ENCODE results near the gene FASTKD1.

FASTKD1 gene

DNA sequence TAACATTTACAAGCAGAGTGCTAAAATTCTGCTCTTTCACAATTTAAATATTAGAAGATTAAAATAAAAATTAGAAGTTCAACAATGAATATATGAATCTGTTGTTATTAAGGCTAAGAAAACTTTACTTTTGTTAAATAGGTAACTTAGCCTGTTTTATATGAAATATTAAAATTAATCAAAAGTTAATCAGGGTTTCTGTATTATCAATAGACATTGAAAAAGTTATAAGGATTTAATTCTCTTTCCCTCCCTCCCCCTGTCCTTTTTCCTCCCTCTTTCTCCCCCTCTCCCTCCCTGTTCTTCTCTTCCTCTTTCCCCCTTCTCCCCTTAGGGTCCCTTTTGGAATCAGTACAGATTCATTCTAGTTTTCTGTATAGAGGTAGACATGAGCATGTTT lies 82.3 kb downstream of the FASTKD1 start:
- TF ChIP-seq, protein P1, sequence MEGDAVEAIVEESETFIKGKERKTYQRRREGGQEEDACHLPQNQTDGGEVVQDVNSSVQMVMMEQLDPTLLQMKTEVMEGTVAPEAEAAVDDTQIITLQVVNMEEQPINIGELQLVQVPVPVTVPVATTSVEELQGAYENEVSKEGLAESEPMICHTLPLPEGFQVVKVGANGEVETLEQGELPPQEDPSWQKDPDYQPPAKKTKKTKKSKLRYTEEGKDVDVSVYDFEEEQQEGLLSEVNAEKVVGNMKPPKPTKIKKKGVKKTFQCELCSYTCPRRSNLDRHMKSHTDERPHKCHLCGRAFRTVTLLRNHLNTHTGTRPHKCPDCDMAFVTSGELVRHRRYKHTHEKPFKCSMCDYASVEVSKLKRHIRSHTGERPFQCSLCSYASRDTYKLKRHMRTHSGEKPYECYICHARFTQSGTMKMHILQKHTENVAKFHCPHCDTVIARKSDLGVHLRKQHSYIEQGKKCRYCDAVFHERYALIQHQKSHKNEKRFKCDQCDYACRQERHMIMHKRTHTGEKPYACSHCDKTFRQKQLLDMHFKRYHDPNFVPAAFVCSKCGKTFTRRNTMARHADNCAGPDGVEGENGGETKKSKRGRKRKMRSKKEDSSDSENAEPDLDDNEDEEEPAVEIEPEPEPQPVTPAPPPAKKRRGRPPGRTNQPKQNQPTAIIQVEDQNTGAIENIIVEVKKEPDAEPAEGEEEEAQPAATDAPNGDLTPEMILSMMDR (conservative IDR thresholded peaks at IDR 0.05): no peak
- H3K27ac ChIP-seq: no peak overlapping the region

DNA sequence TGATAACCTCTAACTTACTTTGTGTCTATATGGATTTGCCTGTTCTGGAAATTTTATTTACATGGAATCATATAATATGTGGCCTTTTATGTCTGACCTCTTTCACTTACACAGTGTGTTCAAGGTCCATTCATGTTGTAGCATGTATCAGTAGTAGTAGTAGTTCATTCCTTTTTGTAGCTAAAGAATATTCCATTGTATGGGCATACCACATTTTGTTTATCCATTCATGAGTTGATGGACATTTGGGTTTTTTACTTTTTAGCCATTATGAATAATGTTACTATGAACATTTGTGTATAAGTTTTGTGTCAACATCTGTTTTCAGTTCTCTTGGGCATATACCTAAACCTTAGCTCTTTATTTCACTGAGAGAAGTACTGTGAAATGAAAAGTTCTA lies 82.8 kb downstream of the FASTKD1 start:
- no peak overlapping the region for H3K27ac ChIP-seq
- TF ChIP-seq, protein P1 (conservative IDR thresholded peaks at IDR 0.05): no peak

DNA sequence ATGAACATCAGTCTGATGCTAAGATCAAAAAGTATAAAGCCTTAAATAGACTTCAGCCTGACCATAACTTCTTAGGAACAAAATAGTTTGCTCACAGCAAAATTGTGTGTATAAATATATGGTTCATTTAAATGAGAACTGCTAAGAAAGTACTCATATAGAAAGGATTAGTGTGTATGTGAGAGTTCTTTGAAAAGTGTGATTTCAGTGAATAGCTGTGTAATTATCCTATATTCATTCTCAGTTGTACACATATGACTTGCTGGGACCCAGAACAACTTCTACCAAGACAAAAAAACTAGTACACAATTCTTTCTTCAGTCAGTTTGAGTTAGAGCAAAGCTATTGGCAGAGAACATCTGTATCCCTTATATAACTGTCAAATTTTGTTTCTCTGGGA lies 87.2 kb downstream of the FASTKD1 start:
- H3K27ac ChIP-seq: no peak overlapping the region
- TF ChIP-seq, protein P1 (conservative IDR thresholded peaks at IDR 0.05): no peak

DNA sequence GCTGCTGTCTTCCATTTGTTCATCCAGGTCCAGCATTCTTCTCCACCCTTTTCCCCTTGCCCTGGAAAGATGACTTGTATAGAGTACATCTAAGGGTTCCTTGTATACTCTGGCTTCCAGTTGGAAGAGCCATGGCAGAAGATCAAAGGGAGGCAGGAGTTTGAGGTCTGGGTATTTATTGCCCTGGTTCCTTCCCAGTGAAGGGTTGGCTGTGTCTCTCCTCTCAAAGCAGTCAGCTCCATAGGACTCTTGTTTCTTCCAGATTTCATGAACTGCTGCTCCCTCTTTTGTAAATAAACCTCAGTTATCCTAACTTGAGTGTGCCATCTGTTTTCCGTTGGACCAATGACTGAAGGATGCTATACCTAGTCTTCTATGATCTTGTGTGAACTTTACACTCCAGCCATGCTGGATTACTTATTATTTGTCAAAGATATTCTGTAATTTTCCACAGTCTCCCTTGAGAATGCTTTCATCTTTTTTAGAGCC lies 88.0 kb downstream of the FASTKD1 start:
- no peak overlapping the region for H3K27ac ChIP-seq
- TF ChIP-seq, protein P1 (conservative IDR thresholded peaks at IDR 0.05): no peak

DNA sequence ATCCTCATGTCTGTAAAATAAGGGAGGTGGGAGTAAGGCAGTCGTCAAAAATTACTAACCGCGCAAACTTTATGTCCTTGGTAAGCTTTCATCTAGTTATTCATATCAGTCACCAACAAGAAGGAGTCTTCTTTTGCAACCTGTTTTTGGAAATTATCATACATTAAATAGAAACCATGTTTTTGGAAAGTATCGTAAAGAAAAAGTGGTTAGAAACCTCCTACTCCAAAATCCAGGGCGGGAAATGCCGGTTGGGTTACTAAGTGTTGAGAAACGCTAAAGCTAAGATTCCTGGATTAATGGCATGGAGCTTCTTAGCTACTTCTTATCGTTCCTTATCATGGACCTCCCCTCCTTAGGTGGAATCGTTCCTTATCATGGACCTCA lies 93.6 kb downstream of the FASTKD1 start:
- TF ChIP-seq, protein P1 (conservative IDR thresholded peaks at IDR 0.05): no peak
- H3K27ac ChIP-seq: peak overlapping the region; percentile 66; the same call in 1 of the 2 replicates
